IMR-90 (cell line): ENCODE results near the gene RUSC1. TPM values are rescaled to one million over a fixed set of nuclear protein-coding genes. Genes with fewer than 3 reads are reported as not detected.
A peak's percentile ranks its signal among the peaks of the same experiment; 100 is the strongest.

Source experiments
- ATAC-seq: fragments of 200-7000 bp; cut with Tn5 transposase; 2 replicates; pipeline ENCODE4 v1.9.1; 2020; ENCODE audit warnings: low read depth, mild to moderate bottlenecking, moderate library complexity
- BruUV-seq: library from RNA; stranded (reverse); fragments of 400-500 nt; replicated peaks from 2 replicates; lab custom pipeline; 2021; lab: Mats Ljungman, UMichigan
- CTCF ChIA-PET: fragments of 300-600 bp; formaldehyde crosslinking; extraction: SDS; loops from one replicate; lab custom pipeline; 2021; ENCODE audit warnings: antibody characterized with exemption; lab: Yijun Ruan, JAX
- POLR2A ChIA-PET: fragments of 300-600 bp; sonication (Branson Sonifier 250); formaldehyde crosslinking; loops from one replicate; lab custom pipeline; 2022; ENCODE audit warnings: antibody characterized with exemption; ENCODE audit not compliant: unreplicated experiment; lab: Charles Lee
- DNase-seq: peaks from one replicate; pipeline ENCODE4 v3.0.0; 2013
- H2AFZ ChIP-seq: replicated peaks from 2 replicates; pipeline ENCODE3; 2013; ENCODE audit warnings: low read length, mild to moderate bottlenecking; ENCODE audit not compliant: poor library complexity
- H2AK5ac ChIP-seq: 2 replicates; pipeline ENCODE4 v1.6.1; 2013; ENCODE audit warnings: low read depth, low read length, inconsistent platforms
- H2AK9ac ChIP-seq: replicated peaks from 2 replicates; pipeline ENCODE3; 2013; ENCODE audit warnings: mild to moderate bottlenecking, low read depth, low read length, moderate library complexity; ENCODE audit not compliant: poor library complexity
- H2BK120ac ChIP-seq: 2 replicates; pipeline ENCODE4 v1.6.1; 2013; ENCODE audit warnings: low read depth, low read length, inconsistent platforms
- H2BK15ac ChIP-seq: 3 replicates; pipeline ENCODE4 v1.6.1; 2013; ENCODE audit warnings: low read depth, low read length, inconsistent platforms
- H2BK20ac ChIP-seq: 2 replicates; pipeline ENCODE4 v1.6.1; 2013; ENCODE audit warnings: low read depth, mild to moderate bottlenecking, inconsistent platforms, low read length, moderate library complexity
- H2BK5ac ChIP-seq: 2 replicates; pipeline ENCODE4 v1.6.1; 2013; ENCODE audit warnings: mild to moderate bottlenecking, low read depth, low read length, inconsistent platforms; ENCODE audit not compliant: poor library complexity, severe bottlenecking
- H3K14ac ChIP-seq: replicated peaks from 2 replicates; pipeline ENCODE4 v1.6.1; 2013; ENCODE audit warnings: low read depth, low read length, inconsistent platforms
- H3K18ac ChIP-seq: 2 replicates; pipeline ENCODE4 v1.6.1; 2013; ENCODE audit warnings: low read depth, low read length, control low read depth
- H3K23ac ChIP-seq: 2 replicates; pipeline ENCODE4 v1.6.1; 2013; ENCODE audit warnings: low read depth, low read length, inconsistent platforms
- H3K27ac ChIP-seq: 2 replicates; pipeline ENCODE4 v1.5.1; 2013; ENCODE audit warnings: mild to moderate bottlenecking, control low read depth, low read length; ENCODE audit not compliant: insufficient read depth
- H3K27me3 ChIP-seq: 2 replicates; pipeline ENCODE4 v1.6.1; 2013; ENCODE audit warnings: low read length; ENCODE audit not compliant: control insufficient read depth, insufficient read depth
- H3K36me3 ChIP-seq: 2 replicates; pipeline ENCODE4 v1.6.1; 2013; ENCODE audit warnings: low read length, mixed read lengths; ENCODE audit not compliant: control insufficient read depth, insufficient read depth
- H3K4ac ChIP-seq: 2 replicates; pipeline ENCODE4 v1.6.1; 2013; ENCODE audit warnings: low read depth, low read length, inconsistent platforms
- H3K4me1 ChIP-seq: 2 replicates; pipeline ENCODE4 v1.6.1; 2013; ENCODE audit warnings: low read length, mixed read lengths; ENCODE audit not compliant: control insufficient read depth, insufficient read depth
- H3K4me2 ChIP-seq: 2 replicates; pipeline ENCODE4 v1.6.1; 2013; ENCODE audit warnings: low read depth, mild to moderate bottlenecking, control low read depth, low read length, moderate library complexity
- H3K4me3 ChIP-seq: 2 replicates; pipeline ENCODE4 v1.5.1; 2013; ENCODE audit warnings: low read depth, mild to moderate bottlenecking, control low read depth, low read length, moderate library complexity; ENCODE audit not compliant: insufficient read depth
- H3K56ac ChIP-seq: 2 replicates; pipeline ENCODE4 v1.6.1; 2013; ENCODE audit warnings: low read length, inconsistent platforms; ENCODE audit not compliant: insufficient read depth; ENCODE audit errors: extremely low read depth
- H3K79me1 ChIP-seq, 2 experiments: 2 replicates each; pipeline ENCODE4 v1.6.1; 2013; ENCODE audit warnings: low read length in 2 of 2, inconsistent platforms in 1 of 2, low read depth in 1 of 2
- H3K9ac ChIP-seq: 2 replicates; pipeline ENCODE4 v1.6.1; 2013; ENCODE audit warnings: low read depth, low read length, control low read depth
- H3K9me1 ChIP-seq: 2 replicates; pipeline ENCODE4 v1.6.1; 2013; ENCODE audit warnings: low read length, inconsistent platforms; ENCODE audit not compliant: insufficient read depth
- H3K9me3 ChIP-seq: 2 replicates; pipeline ENCODE4 v1.6.1; 2013; ENCODE audit warnings: low read length; ENCODE audit not compliant: control insufficient read depth, insufficient read depth
- H4K20me1 ChIP-seq: 2 replicates; pipeline ENCODE4 v1.6.1; 2013; ENCODE audit warnings: low read length, inconsistent platforms; ENCODE audit not compliant: insufficient read depth
- H4K5ac ChIP-seq: 2 replicates; pipeline ENCODE4 v1.6.1; 2013; ENCODE audit warnings: mild to moderate bottlenecking, low read depth, low read length, control low read depth
- H4K8ac ChIP-seq, 2 experiments: 2 replicates each; pipeline ENCODE4 v1.6.1; 2013; ENCODE audit warnings: low read depth in 2 of 2, low read length in 2 of 2, control low read depth in 1 of 2, inconsistent platforms in 1 of 2
- H4K91ac ChIP-seq: 2 replicates; pipeline ENCODE4 v1.6.1; 2013; ENCODE audit warnings: low read depth, low read length, inconsistent platforms; ENCODE audit not compliant: insufficient read depth
- BHLHE40 ChIP-seq: fragments of 150-350 bp; IDR thresholded peaks from 2 replicates; pipeline ENCODE4 v1.6.1; 2016; ENCODE audit warnings: mild to moderate bottlenecking, low read depth, low read length
- CEBPB ChIP-seq: IDR thresholded peaks from 2 replicates; pipeline ENCODE4 v1.6.1; 2012; ENCODE audit warnings: low read depth, low read length, improper control_type of control experiment
- FOS ChIP-seq: fragments of 150-350 bp; IDR thresholded peaks from 2 replicates; pipeline ENCODE4 v1.6.1; 2016; ENCODE audit warnings: low read depth, low read length
- MAFK ChIP-seq: IDR thresholded peaks from 2 replicates; pipeline ENCODE4 v1.6.1; 2012; ENCODE audit warnings: low read depth, low read length, improper control_type of control experiment
- MAZ ChIP-seq: IDR thresholded peaks from 2 replicates; pipeline ENCODE4 v1.6.1; 2012; ENCODE audit warnings: low read depth, mild to moderate bottlenecking, low read length, improper control_type of control experiment, moderate library complexity, borderline replicate concordance
- MXI1 ChIP-seq: IDR thresholded peaks from 2 replicates; pipeline ENCODE4 v1.6.1; 2012; ENCODE audit warnings: low read depth, mild to moderate bottlenecking, low read length, moderate library complexity, borderline replicate concordance
- NFE2L2 ChIP-seq: fragments of 150-350 bp; IDR thresholded peaks from 2 replicates; pipeline ENCODE4 v1.6.1; 2016; ENCODE audit warnings: low read depth, mild to moderate bottlenecking, low read length
- POLR2A ChIP-seq: IDR thresholded peaks from 2 replicates; pipeline ENCODE4 v1.6.1; 2012; ENCODE audit warnings: mild to moderate bottlenecking, low read depth, low read length
- RAD21 ChIP-seq: IDR thresholded peaks from 2 replicates; pipeline ENCODE4 v1.6.1; 2012; ENCODE audit warnings: low read length, improper control_type of control experiment
- RCOR1 ChIP-seq: IDR thresholded peaks from 2 replicates; pipeline ENCODE4 v1.6.1; 2012; ENCODE audit warnings: mild to moderate bottlenecking, low read length, improper control_type of control experiment; ENCODE audit not compliant: insufficient replicate concordance
- SMC3 ChIP-seq: fragments of 150-350 bp; IDR thresholded peaks from 2 replicates; pipeline ENCODE4 v1.6.1; 2016; ENCODE audit warnings: low read depth, mild to moderate bottlenecking, antibody characterized with exemption, low read length, moderate library complexity
- WGBS, 2 experiments: methylation state at CpG; one replicate each; pipeline versions ENCODE4 v1.1.5 to v1.1.7; 2013; ENCODE audit warnings: missing lambda C conversion rate in 2 of 2; ENCODE audit not compliant: insufficient read length in 1 of 2; ENCODE audit errors: extremely low coverage in 2 of 2; 5-methylcytosine and 5-hydroxymethylcytosine counted together
- dilution Hi-C: fragments of 300-500 bp; cut with HindIII; formaldehyde crosslinking; loops from one replicate; pipeline ENCODE4 v1.14.3; 2018; ENCODE audit warnings: low sequenced_read_pairs; ENCODE audit not compliant: unreplicated experiment
- in situ Hi-C: fragments of 300-500 bp; cut with MboI; formaldehyde crosslinking; loops from 3 replicates; pipeline ENCODE4 v1.14.3; 2019; ENCODE audit warnings: low sequenced_read_pairs, inconsistent platforms, mixed read lengths
- intact Hi-C: fragments of 100-400 bp; cut with micrococcal nuclease; formaldehyde crosslinking; loops from 2 replicates; pipeline ENCODE4 v1.10.0; 2022
- polyA plus RNA-seq, 3 experiments: library from polyadenylated mRNA; depleted of rRNA; stranded (reverse); fragments of >200 nt; gene quantifications; 2 replicates each; pipeline ENCODE4 v1.2.3, GENCODE V29; 2012; ENCODE audit warnings: low replicate concordance in 1 of 3
- total RNA-seq: library from RNA; depleted of rRNA; stranded (reverse); fragments of >200 nt; gene quantifications from 2 replicates; pipeline ENCODE4 v1.2.3, GENCODE V29; 2012
- TF ChIP-seq, protein P1 (sequence below): fragments of 150-350 bp; IDR thresholded peaks from 2 replicates; pipeline ENCODE4 v1.6.1; 2016; ENCODE audit warnings: low read depth, mild to moderate bottlenecking, low read length, moderate library complexity, borderline replicate concordance
- TF ChIP-seq, protein P2 (sequence below): conservative IDR thresholded peaks from 2 replicates; pipeline ENCODE4 v1.5.1; 2012; ENCODE audit warnings: mild to moderate bottlenecking, low read depth, low read length, improper control_type of control experiment
- TF ChIP-seq, protein P3 (sequence below): fragments of 150-350 bp; IDR thresholded peaks from 2 replicates; pipeline ENCODE4 v1.6.1; 2017; ENCODE audit warnings: mild to moderate bottlenecking, antibody characterized with exemption, low read length, low read depth

RUSC1 gene
- total and polyA plus RNA-seq, 2 of the 4 experiments (the other 2 are of a cell fraction), result 4.1 to 31.4 TPM

DNA sequence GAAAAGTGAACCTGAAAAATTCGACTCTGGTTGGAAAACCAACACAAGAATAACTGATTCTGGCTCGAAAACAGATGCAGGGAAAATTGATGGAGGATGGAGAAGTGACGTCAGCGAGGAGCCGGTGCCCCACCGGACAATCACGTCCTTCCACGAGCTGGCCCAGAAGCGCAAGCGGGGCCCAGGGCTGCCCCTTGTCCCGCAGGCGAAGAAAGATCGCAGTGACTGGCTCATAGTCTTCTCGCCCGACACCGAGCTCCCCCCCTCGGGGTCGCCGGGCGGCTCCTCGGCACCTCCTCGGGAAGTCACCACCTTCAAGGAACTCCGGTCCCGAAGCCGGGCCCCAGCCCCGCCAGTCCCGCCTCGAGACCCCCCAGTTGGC lies 1.9 kb downstream of the RUSC1 start:
- Histone ChIP-seq H3K27me3 (no peaks in the 10 kb centered on the region), H2BK120ac (no peak overlapping the region), H3K4me2 (peak overlapping the region; percentile 91), H3K4me1 (peaks cover 18% of the 10 kb centered on the region; the same call in 1 of the 2 replicates), H3K14ac (0 out of 2 replicates have a peak overlapping the region, but pooled peaks have one; percentile 69), H3K56ac (no peak overlapping the region), H3K27ac (peak overlapping the region; percentile 63), H4K5ac (peak overlapping the region; percentile 47), H3K4ac (no peak overlapping the region; the same call in 1 of the 2 replicates), H2AK9ac (peak overlapping the region; percentile 43), H4K8ac (peak overlapping the region; percentile 29 to 54; a peak in 2 of 4 replicates), H4K20me1 (peaks cover 20% of the 10 kb centered on the region), H3K9me1 (peaks cover 16% of the 10 kb centered on the region; the same call in 1 of the 2 replicates), H3K18ac (no peak overlapping the region), H2BK5ac (peak overlapping the region; percentile 47), H3K79me1 (peaks cover 9 to 60% of the 10 kb centered on the region in 2 experiments), H4K91ac (no peak overlapping the region), H3K23ac (peak overlapping the region; percentile 89), H2BK15ac (no peak overlapping the region), H3K9ac (peak overlapping the region; percentile 73), H2AFZ (peak overlapping the region; percentile 88), H3K36me3 (peaks cover 20% of the 10 kb centered on the region), H3K4me3 (peak overlapping the region; percentile 58), H2AK5ac (no peak overlapping the region), H2BK20ac (no peak overlapping the region), H3K9me3 (no peaks in the 10 kb centered on the region)
- dilution Hi-C loops (no loop called here), in situ Hi-C loops (no loop called here), intact Hi-C loops (loop anchor here (2.0 to 10.0 kb wide), 4 partner anchors 50 to 325 kb away; partner anchors contain the start of genes CLK2, MTX1 and THBS3)
- DNase-seq (peak; percentile 39), ATAC-seq (no peak)
- ChIA-PET CTCF (interaction anchor here (1.2 kb wide), 1 partner anchor 72 kb away, joined by 6 read pairs; no protein-coding TSS in a partner anchor), POLR2A (no interaction called here)
- TF ChIP-seq, protein P1, sequence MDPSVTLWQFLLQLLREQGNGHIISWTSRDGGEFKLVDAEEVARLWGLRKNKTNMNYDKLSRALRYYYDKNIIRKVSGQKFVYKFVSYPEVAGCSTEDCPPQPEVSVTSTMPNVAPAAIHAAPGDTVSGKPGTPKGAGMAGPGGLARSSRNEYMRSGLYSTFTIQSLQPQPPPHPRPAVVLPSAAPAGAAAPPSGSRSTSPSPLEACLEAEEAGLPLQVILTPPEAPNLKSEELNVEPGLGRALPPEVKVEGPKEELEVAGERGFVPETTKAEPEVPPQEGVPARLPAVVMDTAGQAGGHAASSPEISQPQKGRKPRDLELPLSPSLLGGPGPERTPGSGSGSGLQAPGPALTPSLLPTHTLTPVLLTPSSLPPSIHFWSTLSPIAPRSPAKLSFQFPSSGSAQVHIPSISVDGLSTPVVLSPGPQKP, result no peak
- no peak for TF ChIP-seq POLR2A
- no peak for TF ChIP-seq BHLHE40
- no peak for TF ChIP-seq RCOR1
- TF ChIP-seq, protein P2, sequence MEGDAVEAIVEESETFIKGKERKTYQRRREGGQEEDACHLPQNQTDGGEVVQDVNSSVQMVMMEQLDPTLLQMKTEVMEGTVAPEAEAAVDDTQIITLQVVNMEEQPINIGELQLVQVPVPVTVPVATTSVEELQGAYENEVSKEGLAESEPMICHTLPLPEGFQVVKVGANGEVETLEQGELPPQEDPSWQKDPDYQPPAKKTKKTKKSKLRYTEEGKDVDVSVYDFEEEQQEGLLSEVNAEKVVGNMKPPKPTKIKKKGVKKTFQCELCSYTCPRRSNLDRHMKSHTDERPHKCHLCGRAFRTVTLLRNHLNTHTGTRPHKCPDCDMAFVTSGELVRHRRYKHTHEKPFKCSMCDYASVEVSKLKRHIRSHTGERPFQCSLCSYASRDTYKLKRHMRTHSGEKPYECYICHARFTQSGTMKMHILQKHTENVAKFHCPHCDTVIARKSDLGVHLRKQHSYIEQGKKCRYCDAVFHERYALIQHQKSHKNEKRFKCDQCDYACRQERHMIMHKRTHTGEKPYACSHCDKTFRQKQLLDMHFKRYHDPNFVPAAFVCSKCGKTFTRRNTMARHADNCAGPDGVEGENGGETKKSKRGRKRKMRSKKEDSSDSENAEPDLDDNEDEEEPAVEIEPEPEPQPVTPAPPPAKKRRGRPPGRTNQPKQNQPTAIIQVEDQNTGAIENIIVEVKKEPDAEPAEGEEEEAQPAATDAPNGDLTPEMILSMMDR, result no peak
- no peak for TF ChIP-seq NFE2L2
- TF ChIP-seq, protein P3, sequence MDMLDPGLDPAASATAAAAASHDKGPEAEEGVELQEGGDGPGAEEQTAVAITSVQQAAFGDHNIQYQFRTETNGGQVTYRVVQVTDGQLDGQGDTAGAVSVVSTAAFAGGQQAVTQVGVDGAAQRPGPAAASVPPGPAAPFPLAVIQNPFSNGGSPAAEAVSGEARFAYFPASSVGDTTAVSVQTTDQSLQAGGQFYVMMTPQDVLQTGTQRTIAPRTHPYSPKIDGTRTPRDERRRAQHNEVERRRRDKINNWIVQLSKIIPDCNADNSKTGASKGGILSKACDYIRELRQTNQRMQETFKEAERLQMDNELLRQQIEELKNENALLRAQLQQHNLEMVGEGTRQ, result no peak
- TF ChIP-seq FOS, result no peak
- no peak for TF ChIP-seq MAZ
- TF ChIP-seq CEBPB, result no peak
- no peak for TF ChIP-seq MAFK
- TF ChIP-seq SMC3, result no peak
- no peak for TF ChIP-seq RAD21
- no peak for TF ChIP-seq MXI1
- BruUV-seq, result no TSS peak
- 0% methylated on average over 16 of the region's 28 CpGs; no CpG with 5 or more reads in 1 of the 2 experiments for WGBS, 2 experiments
